GM18868 (cell line): Measurements from ENCODE around the gene IFNGR1.

ENCODE experiments used
- ATAC-seq: cut with Tn5 transposase; IDR thresholded peaks from one replicate; pipeline ENCODE4 v1.9.1; 2021; ENCODE audit warnings: mild to moderate bottlenecking, moderate library complexity; ENCODE audit not compliant: unreplicated experiment

The IFNGR1 gene

GRCh38 chr6:137156650-137157049 lies 62.5 kb downstream of the IFNGR1 start:
- ATAC-seq, result no peak

GRCh38 chr6:137155830-137156229 lies 63.4 kb downstream of the IFNGR1 start:
- peak; percentile 72 for ATAC-seq

- no peak for ATAC-seq
Measured at GRCh38 chr6:137150072-137150471, 69.1 kb downstream of the IFNGR1 start.

- no peak for ATAC-seq
Measured at GRCh38 chr6:137149035-137149393, 70.2 kb downstream of the IFNGR1 start.

GRCh38 chr6:137148306-137149034 lies 70.7 kb downstream of the IFNGR1 start:
- ATAC-seq, result no peak
